CD1c-positive myeloid dendritic cell (primary cell): ENCODE results near the gene FES.
"Not testable (repeated sequence)": the region's sequence is repeated elsewhere in the genome, so short reads cannot be mapped to it uniquely, and the experiment has no call there.

Source experiments
- DNase-seq: peaks from one replicate; pipeline ENCODE4 v3.0.0-alpha.2; 2016; ENCODE audit errors: extremely low spot score

FES gene

GRCh38 chr15:90909976-90910375, 25.7 kb downstream of the FES start:
- no peak for DNase-seq

DNA sequence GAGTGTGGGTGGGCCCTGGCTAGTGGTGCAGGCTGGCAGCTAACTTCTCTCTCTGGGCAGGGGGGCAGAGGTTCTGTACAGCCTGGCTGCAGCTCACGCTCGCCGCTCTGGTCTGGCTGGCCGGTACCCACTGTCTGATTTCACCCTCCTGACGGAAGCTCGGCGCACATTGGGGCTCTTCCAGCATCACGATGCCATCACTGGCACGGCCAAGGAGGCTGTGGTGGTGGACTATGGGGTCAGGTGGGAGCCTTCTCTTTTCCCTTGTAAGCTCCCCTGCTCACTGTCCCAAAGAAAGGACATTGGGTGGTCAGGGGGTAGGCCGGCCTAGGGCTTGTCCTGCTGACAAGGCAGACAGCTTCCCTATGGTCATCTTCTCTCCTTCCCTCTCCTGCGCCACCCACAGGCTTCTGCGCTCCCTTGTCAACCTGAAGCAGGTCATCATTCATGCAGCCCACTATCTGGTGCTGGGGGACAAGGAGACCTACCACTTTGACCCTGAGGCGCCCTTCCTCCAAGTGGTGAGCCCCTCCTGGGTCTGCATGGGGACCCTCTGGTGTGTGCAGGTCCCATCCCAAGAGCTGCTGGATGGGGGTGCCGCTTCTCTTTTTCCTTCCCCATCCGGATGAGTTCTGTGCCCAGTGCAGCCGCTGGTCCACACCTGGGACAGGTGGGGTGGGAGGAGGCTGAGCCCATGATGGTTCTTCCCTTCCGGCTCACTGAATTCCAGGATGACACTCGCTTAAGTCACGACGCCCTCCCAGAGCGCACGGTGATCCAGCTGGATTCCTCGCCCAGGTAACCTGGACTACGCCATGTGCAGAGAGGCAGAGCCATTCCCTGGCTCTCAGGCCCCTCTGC, 26.4 kb downstream of the FES start:
- no peak for DNase-seq

GRCh38 chr15:90911302-90911623, 27.0 kb downstream of the FES start:
- DNase-seq: no peak

DNA sequence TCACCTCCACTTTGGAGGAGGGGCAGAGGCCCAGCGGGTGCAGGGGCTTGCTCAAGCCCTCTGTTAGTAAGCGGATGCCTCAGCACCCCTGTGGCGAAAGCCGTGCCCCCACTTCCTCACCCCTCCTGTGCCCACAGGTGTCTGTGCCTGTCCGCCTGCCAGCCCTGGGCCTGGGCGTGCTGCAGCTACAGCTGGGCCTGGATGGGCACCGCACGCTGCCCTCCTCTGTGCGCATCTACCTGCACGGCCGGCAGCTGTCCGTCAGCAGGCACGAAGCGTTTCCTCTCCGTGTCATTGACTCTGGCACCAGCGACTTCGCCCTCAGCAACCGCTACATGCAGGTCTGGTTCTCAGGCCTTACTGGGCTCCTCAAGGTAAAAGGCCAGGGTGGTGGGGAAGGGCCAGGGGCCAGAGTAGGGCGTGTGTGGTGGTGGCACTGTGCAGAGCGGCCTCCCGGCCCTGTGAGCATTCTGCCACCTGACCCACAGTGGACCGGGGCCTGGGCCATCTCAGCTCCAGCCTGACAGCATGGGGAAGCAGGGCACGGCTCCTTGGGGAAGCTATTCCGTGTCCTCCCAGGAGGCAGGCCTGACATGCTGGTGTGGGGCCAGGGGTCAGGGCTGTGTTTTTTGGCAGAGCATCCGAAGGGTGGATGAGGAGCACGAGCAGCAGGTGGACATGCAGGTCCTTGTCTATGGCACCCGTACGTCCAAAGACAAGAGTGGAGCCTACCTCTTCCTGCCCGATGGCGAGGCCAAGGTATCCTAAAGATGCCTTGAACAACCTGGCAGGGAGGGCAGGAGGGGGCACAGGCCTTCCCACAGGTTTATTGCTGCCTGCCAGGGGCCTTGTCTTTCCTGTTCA, 27.8 kb downstream of the FES start:
- no peak for DNase-seq

DNA sequence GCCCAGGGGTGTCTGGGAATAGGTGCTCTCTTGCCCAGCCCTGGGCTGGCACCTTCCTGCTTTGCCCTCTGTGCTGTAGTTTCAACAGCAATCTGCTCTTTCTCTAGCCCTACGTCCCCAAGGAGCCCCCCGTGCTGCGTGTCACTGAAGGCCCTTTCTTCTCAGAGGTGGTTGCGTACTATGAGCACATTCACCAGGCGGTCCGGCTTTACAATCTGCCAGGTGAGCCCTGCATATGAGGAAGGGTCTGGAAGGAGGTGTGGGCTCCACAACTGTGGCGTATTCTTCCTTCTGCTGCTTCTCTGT, 28.4 kb downstream of the FES start:
- no peak for DNase-seq

DNA sequence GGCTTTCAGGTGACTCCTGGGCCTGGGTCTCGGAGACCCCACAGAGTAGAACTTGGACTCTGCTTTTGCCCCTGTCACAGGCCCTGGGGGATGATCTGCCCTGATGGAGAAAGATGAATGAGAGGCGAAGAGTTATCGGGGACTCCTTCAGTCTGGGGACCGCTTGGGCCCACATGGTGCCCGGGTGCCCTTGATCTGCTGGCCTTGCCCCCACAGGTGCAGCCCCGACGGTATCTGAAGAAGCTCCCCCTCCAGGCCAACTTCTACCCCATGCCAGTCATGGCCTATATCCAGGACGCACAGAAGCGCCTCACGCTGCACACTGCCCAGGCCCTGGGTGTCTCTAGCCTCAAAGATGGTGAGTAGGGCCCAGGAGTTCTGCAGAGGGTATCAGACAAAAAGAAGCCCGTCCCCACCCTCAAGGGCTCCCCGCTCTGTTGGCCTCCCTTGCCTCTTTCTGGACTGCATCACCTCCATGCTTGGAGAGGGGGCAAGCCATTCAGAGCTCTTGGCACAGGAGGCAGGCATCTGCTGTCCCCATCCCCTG, 29.2 kb downstream of the FES start:
- no peak for DNase-seq

DNA sequence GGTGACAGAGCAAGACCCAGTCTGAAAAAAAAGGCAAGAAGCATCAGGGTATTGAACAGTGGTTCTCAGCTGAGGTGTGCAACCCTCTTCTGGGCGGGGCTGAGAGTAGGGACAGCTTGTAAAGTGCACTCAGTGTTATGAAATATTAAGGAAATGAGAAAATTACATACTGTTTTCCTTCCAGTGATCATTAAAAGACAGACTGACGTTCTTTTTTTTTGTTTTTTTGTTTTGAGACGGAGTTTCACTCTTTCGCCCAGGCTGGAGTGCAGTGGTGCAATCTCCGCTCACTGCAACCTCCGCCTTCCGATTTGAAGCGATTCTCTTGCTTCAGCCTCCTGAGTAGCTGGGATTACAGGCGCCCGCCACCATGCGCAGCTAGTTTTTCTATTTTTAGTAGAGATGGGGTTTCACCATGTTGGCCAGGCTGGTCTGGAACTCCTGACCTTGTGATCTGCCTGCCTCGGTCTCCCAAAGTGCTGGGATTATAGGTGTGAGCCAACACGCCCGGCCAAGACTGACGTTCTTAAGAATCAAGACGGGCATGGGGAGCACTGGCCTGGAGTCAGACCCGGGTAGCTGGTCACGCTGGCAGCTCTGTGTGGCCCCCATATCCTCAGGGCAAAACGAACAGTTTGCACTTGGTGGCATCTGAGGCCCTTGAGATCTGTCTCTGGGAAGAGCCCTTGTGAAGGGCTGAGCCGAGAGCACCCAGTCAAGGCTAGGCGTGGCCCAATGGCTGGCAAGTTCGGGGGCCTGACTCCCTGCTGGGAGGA, 30.2 kb downstream of the FES start:
- peak; percentile 85 for DNase-seq

GRCh38 chr15:90915216-90915807, 31.0 kb downstream of the FES start:
- DNase-seq: no peak

DNA sequence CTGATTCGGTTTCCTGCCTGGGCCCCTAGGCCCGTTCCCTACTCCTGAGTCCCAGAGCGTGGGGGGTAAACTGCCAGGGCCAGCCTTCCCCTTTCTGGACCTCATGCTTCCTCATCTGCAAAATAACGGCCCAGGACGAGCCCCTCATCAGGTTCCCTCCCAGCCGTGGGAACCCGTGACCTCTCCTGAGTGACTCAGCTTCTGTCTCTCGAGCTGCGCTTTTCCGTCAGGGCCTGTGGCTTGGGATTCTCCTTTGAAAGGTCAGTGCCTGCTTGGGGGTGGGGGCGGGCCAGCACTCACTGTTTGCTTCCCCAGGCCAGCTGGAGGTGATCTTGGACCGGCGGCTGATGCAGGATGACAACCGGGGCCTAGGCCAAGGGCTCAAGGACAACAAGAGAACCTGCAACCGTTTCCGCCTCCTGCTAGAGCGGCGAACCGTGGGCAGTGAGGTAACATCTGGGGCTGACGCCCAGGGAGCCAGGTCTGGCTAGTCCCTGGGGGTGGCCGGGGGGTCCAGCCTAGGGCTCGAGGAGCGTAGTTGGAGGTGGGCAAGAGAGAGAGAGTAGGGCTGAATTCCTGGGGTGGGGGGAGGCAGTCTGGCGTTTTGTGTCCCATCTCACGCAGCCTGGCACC, 31.6 kb downstream of the FES start:
- peak; percentile 98 for DNase-seq

DNA sequence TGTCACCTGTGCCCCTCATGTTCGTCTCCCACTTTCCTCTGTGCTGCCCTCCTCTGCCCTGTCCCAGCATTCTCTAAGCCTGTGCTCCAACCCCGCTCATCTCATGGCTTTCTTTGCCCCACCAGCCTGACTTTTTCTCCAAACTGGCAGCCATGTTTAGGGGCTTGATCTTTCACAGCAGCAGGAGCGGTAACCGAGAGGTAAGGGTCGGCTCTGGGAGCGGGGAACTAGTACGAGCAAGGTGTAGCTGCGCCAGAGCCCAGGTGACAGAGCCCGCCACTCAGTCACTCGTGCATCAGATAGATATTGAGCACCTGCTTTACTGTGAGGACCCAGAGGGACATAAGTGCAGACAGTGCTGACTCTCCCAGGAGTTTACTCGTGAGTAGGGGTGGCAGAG, 32.2 kb downstream of the FES start:
- DNase-seq: no peak

DNA sequence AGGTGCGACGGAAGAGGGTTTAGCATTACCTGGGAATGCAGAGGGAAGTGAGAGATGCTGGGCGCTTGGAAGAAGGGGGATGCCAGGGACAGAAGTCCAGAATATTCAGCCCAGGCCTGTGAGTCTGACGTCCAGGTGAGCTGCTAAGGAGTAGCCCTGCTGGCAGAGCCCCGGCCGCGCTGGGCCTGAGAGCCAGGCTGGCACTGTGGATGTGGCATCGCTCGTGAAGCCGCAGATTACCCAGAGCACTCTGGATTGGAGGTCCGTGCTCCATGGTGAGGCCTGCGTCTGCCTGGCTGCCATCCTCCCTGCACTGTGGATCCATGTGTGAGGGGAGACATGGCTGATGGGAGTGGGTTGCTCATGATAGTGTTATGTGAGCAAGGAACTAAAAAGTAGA, 33.3 kb downstream of the FES start:
- DNase-seq: no peak

DNA sequence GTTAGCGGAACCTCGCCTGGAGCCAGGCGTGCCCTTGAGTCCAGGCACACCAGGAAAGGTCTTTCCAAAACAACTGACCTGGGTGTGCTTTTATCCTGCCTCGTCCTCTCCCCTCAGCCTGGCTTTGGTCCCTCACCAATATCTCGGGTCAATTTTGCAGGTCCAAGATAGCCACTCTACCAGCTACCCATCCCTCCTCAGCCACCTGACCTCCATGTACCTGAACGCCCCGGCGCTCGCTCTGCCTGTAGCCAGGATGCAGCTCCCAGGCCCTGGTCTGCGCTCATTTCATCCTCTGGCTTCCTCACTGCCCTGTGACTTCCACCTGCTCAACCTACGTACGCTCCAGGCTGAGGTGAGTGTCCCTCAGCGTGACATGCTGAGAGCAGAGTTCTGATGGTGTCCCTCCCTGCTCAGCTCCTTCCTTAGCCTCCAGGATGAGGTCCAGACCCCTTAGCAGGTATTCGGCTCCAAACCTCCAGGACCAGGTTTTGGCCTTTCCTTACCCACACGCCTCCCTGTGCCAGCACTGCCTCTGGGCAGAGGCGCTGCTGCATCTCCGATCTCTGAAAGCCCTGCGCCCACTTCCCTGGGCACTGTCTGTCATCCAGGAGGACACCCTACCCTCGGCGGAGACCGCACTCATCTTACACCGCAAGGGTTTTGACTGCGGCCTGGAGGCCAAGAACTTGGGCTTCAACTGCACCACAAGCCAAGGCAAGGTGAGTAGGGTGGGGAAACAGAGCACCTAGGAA, 33.9 kb downstream of the FES start:
- DNase-seq: no peak

- DNase-seq: no peak
These were observed 34.5 kb downstream of the FES start for GRCh38 chr15:90918835-90919234.

GRCh38 chr15:90921887-90922286, 37.6 kb downstream of the FES start:
- DNase-seq: no peak

- DNase-seq: not testable (repeated sequence)
These were observed 38.5 kb downstream of the FES start for GRCh38 chr15:90922712-90923322.

DNA sequence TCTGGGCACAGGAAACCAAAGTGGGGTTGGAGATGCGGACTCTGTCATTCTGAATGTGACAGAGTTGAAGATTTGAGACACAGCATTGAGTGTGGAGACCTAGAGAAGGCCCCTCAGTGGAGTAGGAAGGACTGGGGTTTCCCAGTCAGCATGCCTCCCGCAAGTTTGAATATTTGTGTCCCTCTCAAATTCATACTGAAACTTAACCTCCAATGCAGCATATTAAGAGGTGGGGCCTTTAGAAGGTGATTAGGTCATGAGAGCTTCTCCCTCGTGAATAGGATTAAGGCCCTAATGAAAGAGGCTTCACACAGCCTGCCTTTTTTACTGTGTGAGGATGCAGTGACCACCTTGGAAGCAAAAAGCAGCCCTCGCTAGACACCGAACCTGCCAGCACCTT, 40.1 kb downstream of the FES start:
- DNase-seq: no peak

DNA sequence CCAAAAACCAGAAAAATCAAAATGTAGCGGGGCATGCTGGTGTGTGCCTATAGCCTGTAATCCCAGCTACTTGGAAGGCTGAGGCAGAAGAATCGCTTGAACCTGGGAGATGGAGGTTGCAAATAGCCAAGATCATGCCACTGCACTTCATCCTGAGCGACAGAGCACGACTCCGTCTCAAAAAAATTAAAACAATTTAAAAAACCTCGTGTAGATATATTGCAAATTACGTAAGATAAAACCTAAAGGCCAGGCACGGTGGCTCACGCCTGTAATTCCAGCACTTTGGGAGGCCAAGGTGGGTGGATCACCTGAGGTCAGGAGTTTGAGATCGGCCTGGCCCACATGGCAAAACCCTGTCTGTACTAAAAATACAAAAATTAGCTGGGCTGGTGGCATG, 42.5 kb downstream of the FES start:
- DNase-seq: not testable (repeated sequence)

DNA sequence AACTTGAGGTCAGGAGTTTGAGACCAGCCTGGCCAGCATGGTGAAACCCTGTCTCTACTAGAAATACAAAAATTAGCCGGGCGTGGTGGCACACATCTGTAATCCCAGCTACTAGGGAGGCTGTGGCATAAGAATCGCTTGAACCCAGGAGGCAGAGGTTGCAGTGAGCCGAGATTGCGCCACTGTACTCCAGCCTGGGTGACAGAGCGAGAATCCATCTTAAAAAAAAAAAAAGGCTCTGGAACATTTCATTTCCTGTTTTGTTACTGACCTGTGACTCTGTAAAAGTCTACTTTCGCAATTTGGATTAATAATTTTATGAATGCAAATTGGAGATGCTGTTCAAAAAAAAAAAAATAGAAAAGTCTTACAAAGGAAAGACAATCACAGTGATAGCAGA, 43.8 kb downstream of the FES start:
- DNase-seq: peak; percentile 61

- peak; percentile 20 for DNase-seq
These were observed 45.1 kb downstream of the FES start for GRCh38 chr15:90929246-90930019.
